ENCODE results near the gene ETFA.
"Not testable (repeated sequence)": the region's sequence is repeated elsewhere in the genome, so short reads cannot be mapped to it uniquely, and the experiment has no call there.

Gene ETFA

GRCh38 chr15:76267077-76267476 lies 44.2 kb downstream of the ETFA start:
- DNase-seq: no peak

GRCh38 chr15:76265769-76266168 lies 45.5 kb downstream of the ETFA start:
- not testable (repeated sequence) for DNase-seq

- no peak for DNase-seq
These were observed 50.9 kb downstream of the ETFA start for GRCh38 chr15:76260246-76260938.

- no peak for DNase-seq
These were observed 51.9 kb downstream of the ETFA start for GRCh38 chr15:76259392-76259791.

- no peak for DNase-seq
These were observed 52.8 kb downstream of the ETFA start for GRCh38 chr15:76258460-76258859.

GRCh38 chr15:76253691-76254473 lies 57.4 kb downstream of the ETFA start:
- no peak for DNase-seq

GRCh38 chr15:76252249-76252648 lies 59.0 kb downstream of the ETFA start:
- DNase-seq: no peak

- DNase-seq: no peak
These were observed 59.6 kb downstream of the ETFA start for GRCh38 chr15:76251717-76252116.

- DNase-seq: no peak
These were observed 66.1 kb downstream of the ETFA start for GRCh38 chr15:76245072-76245610.

- no peak for DNase-seq
These were observed 71.5 kb downstream of the ETFA start for GRCh38 chr15:76239786-76240185.

GRCh38 chr15:76236350-76236749 lies 74.9 kb downstream of the ETFA start:
- DNase-seq: no peak

- DNase-seq: no peak
These were observed 76.0 kb downstream of the ETFA start for GRCh38 chr15:76235186-76235826.

- DNase-seq: no peak
These were observed 76.9 kb downstream of the ETFA start for GRCh38 chr15:76234337-76234889.

GRCh38 chr15:76233921-76234320 lies 77.3 kb downstream of the ETFA start:
- no peak for DNase-seq

- no peak for DNase-seq
These were observed 82.0 kb downstream of the ETFA start for GRCh38 chr15:76229266-76229665.

GRCh38 chr15:76223521-76223920 lies 87.7 kb downstream of the ETFA start:
- no peak for DNase-seq

GRCh38 chr15:76222159-76222558 lies 89.1 kb downstream of the ETFA start:
- no peak for DNase-seq

- no peak for DNase-seq
These were observed 90.0 kb downstream of the ETFA start for GRCh38 chr15:76221085-76221767.

GRCh38 chr15:76217882-76218217 lies 93.4 kb downstream of the ETFA start:
- no peak for DNase-seq

GRCh38 chr15:76217029-76217881 lies 94.0 kb downstream of the ETFA start:
- no peak for DNase-seq

- DNase-seq: no peak
These were observed 95.6 kb downstream of the ETFA start for GRCh38 chr15:76215634-76216033.

- no peak for DNase-seq
These were observed 101.3 kb downstream of the ETFA start for GRCh38 chr15:76209942-76210341.
